Tibial nerve (tissue), 4 donors: ENCODE data around the gene DDIT4.

Experiments
- CTCF ChIP-seq, 5 experiments: fragments of 200-600 bp in 3 of 5; fragments of 450-650 bp in 2 of 5; sonication (generic) in 3 of 5; IDR thresholded peaks; one replicate each; pipeline ENCODE4 v1.5.1; 2016 to 2019; ENCODE audit warnings: antibody characterized with exemption in 5 of 5, mild to moderate bottlenecking in 3 of 5, moderate library complexity in 2 of 5
- EP300 ChIP-seq, 2 donors: sonication (generic); formaldehyde crosslinking; IDR thresholded peaks; one replicate each; pipeline ENCODE4 v1.6.1; 2017; ENCODE audit warnings: antibody characterized with exemption in 2 of 2, mild to moderate bottlenecking in 1 of 2
- POLR2A ChIP-seq, 2 donors: fragments of 450-650 bp; IDR thresholded peaks; one replicate each; pipeline ENCODE4 v1.6.1; 2017; ENCODE audit warnings: antibody characterized with exemption in 2 of 2, mild to moderate bottlenecking in 2 of 2, moderate library complexity in 2 of 2

- TF ChIP-seq CTCF (IDR thresholded peaks at IDR 0.05), result no peak
- no peak for TF ChIP-seq EP300 (IDR thresholded peaks at IDR 0.05)
- TF ChIP-seq POLR2A (IDR thresholded peaks at IDR 0.05), result no peak
Measured at GRCh38 chr10:72316386-72316700, 42.6 kb downstream of the DDIT4 start.
